Measurements from ENCODE around the gene VPS8. TPM values are rescaled to one million over a fixed set of nuclear protein-coding genes. Genes with fewer than 3 reads are reported as not detected.
"Not testable (repeated sequence)": the region's sequence is repeated elsewhere in the genome, so short reads cannot be mapped to it uniquely, and the experiment has no call there.

Gene VPS8
- total RNA-seq, 1 donor from 2014 or later: 68.8 TPM

DNA sequence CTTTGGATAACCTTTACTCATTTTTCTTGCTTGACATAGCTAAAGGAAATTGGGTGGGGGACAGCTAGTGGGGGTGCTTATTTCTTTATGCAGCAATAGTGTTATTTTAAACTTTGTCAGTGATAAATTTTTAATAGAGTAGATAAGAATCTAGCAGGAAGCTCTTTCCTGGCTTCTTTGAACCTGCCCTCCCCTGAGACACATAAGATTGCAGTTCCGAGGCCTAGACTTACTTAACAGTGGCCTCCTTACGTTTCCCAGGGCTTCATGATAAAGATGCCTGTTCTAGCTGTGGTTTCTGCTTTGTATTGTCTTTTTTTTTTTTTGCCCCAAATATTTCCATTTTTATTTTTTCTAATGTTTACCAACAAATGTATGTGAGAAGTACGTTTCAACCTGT, 170.1 kb downstream of the VPS8 start:
- H3K27ac Mint-ChIP-seq: no peak overlapping the region

DNA sequence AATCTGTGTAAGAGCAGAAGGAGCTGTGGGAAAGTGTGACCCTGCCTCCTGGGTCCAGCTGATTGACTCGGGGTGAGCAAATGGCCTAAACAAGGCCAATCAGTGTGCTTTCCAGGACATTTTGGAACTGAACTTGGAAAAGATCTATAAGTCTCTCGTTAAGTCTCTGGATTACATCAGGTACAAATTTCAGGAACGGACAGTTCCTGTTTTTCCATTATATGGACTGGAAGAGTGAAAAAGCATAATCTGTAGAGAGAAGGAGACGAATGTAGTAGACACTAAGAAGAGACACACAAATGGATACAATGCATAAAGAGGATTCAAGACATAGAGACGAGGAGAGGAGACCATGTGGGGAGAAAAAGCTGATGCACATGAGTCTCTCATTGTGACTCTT, 173.6 kb downstream of the VPS8 start:
- Mint-ChIP-seq H3K4me1 (no peaks in the 10 kb centered on the region), H3K9me3 (no peaks in the 10 kb centered on the region), H3K4me3 (no peak overlapping the region), H3K36me3 (ENCODE audit: low read depth) (peaks cover 70% of the 10 kb centered on the region), H3K27me3 (no peaks in the 10 kb centered on the region), H3K27ac (no peak overlapping the region)
- POLR2A ChIA-PET: no interaction called here
- intact Hi-C loops (cut with micrococcal nuclease): no loop called here
- TF ChIP-seq, protein P1, sequence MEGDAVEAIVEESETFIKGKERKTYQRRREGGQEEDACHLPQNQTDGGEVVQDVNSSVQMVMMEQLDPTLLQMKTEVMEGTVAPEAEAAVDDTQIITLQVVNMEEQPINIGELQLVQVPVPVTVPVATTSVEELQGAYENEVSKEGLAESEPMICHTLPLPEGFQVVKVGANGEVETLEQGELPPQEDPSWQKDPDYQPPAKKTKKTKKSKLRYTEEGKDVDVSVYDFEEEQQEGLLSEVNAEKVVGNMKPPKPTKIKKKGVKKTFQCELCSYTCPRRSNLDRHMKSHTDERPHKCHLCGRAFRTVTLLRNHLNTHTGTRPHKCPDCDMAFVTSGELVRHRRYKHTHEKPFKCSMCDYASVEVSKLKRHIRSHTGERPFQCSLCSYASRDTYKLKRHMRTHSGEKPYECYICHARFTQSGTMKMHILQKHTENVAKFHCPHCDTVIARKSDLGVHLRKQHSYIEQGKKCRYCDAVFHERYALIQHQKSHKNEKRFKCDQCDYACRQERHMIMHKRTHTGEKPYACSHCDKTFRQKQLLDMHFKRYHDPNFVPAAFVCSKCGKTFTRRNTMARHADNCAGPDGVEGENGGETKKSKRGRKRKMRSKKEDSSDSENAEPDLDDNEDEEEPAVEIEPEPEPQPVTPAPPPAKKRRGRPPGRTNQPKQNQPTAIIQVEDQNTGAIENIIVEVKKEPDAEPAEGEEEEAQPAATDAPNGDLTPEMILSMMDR (IDR thresholded peaks at IDR 0.05): no peak
- DNase-seq: no peak
- CTCF ChIA-PET: no interaction called here
- no peak for ATAC-seq (ENCODE audit: low read depth)

More for the DNA sequence above, 170.1 kb downstream of the VPS8 start:
- TF ChIP-seq, protein P1 (IDR thresholded peaks at IDR 0.05): no peak
- Mint-ChIP-seq H3K27me3 (no peaks in the 10 kb centered on the region), H3K9me3 (no peaks in the 10 kb centered on the region), H3K36me3 (ENCODE audit: low read depth) (peaks cover 73% of the 10 kb centered on the region), H3K4me1 (peaks cover 2% of the 10 kb centered on the region), H3K4me3 (no peak overlapping the region)
- ATAC-seq (ENCODE audit: low read depth) (no peak), DNase-seq (no peak)
- CTCF ChIA-PET: no interaction called here
- intact Hi-C loops (cut with micrococcal nuclease): no loop called here
- POLR2A ChIA-PET: no interaction called here

DNA sequence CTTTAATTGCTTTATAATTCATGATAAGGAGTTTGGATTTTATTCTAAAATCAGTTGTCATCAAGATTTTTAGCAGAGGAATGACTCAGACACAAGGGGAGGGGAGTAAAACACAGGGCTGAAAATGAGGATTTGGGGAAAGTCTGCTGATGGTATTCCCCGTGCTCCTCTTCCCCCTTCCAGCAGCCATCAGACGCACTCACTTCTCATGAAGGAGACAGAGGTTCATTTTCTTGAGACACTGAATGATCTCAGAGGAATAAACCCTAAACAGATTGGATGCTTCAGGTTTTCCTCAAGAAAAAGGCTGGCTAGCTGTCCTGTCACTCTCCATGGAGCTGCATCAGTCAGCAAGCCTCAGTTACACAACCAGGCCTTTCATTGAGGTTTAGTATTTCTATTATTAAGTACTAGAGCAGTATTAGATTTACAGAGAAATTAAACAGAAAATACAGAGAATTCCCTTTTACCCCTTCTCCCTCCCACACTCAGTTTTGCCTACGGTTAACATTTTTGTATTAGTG, 174.5 kb downstream of the VPS8 start:
- TF ChIP-seq, protein P1 (IDR thresholded peaks at IDR 0.05): no peak
- H3K4me1 Mint-ChIP-seq: no peaks in the 10 kb centered on the region
- H3K9me3 Mint-ChIP-seq: no peaks in the 10 kb centered on the region
- intact Hi-C loops (cut with micrococcal nuclease): no loop called here
- POLR2A ChIA-PET: no interaction called here
- no peaks in the 10 kb centered on the region for H3K27me3 Mint-ChIP-seq
- H3K4me3 Mint-ChIP-seq: no peak overlapping the region
- ATAC-seq (ENCODE audit: low read depth) (no peak), DNase-seq (no peak)
- peaks cover 67% of the 10 kb centered on the region for H3K36me3 Mint-ChIP-seq (ENCODE audit: low read depth)
- CTCF ChIA-PET: no interaction called here
- no peak overlapping the region for H3K27ac Mint-ChIP-seq

DNA sequence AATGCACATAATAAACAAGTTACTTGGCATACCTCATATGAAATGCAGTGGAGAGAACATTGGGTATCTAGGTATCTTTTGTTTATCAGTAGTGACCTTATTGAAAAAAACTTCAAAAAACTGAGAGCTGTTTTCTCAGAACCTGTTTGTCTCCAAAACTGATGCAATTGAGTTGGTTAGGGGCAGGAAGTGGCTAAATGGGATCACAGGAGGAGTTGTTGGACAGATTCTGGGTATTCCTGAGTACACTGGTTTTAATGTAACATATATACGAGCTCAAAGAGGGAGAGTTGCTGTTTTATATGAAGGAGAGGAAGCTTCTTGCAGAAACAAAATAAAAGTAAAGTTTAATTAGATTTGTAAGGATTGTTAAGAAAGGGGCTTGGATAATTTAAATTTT, 181.4 kb downstream of the VPS8 start:
- Mint-ChIP-seq H3K9me3 (no peaks in the 10 kb centered on the region), H3K36me3 (ENCODE audit: low read depth) (peaks cover 25% of the 10 kb centered on the region), H3K4me3 (no peak overlapping the region), H3K4me1 (no peaks in the 10 kb centered on the region), H3K27me3 (no peaks in the 10 kb centered on the region), H3K27ac (no peak overlapping the region)
- POLR2A ChIA-PET: interaction anchor here (0.6 kb wide), 1 partner anchor 118 kb away, joined by 9 read pairs; no protein-coding TSS in a partner anchor
- intact Hi-C loops (cut with micrococcal nuclease): no loop called here
- CTCF ChIA-PET: no interaction called here
- DNase-seq (no peak), ATAC-seq (ENCODE audit: low read depth) (no peak)
- TF ChIP-seq, protein P1 (IDR thresholded peaks at IDR 0.05): no peak

DNA sequence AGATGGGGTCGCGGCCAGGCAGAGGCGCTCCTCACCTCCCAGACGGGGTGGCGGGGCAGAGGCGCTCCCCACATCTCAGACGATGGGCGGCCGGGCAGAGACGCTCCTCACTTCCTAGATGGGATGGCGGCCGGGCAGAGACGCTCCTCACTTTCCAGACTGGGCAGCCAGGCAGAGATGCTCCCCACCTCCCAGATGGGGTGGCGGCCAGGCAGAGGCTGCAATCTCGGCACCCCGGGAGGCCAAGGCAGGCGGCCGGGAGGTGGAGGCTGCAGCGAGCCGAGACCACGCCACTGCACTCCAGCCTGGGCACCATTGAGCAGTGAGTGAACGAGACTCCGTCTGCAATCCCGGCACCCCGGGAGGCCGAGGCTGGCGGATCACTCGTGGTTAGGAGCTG, 191.9 kb downstream of the VPS8 start:
- intact Hi-C loops (cut with micrococcal nuclease); H3K4me1 Mint-ChIP-seq; DNase-seq; H3K4me3 Mint-ChIP-seq; CTCF ChIA-PET; POLR2A ChIA-PET; H3K27ac Mint-ChIP-seq; ATAC-seq (ENCODE audit: low read depth); H3K9me3 Mint-ChIP-seq; H3K27me3 Mint-ChIP-seq: not testable (repeated sequence)
- H3K36me3 Mint-ChIP-seq (ENCODE audit: low read depth): peaks cover 78% of the 10 kb centered on the region

DNA sequence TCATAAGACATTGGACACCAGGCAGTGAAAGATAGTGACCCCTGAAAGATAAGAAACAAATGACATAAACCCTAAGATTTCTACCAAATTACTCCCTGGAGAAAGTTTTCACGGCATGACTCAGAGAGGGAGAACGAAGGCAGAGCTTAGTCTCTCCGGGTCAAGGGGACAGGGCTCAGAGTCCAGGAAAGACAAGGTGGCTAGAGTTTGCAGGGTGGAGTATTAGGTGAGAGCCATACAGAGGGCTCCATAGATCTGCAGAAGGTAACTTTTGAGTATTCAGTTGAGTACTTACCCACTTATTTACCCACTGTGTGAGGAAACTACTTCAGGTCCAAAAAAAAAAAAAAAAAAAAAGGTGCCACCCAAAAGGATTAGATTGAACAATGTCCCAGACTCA, 197.7 kb downstream of the VPS8 start:
- no peak for ATAC-seq (ENCODE audit: low read depth)

DNA sequence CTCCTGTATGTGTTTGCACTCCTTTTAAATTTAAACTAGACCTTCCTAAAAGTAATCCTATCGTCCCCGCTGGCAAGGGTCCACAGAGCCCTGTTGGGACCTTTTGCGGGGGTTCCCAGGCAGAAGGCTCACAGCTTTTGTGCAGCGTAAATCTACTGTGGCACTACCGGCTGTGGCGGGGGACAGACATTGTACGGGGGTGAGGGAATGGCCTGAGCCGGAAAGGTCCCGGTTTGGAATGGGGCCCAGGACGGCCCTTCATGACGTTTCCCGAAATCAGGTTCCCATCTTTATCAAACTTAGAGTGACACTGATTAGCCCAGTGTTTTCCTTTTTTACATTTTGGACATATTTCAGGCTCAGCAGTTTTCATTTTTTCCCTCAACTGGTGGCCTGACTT, 205.6 kb downstream of the VPS8 start:
- ATAC-seq (ENCODE audit: low read depth); CTCF ChIA-PET; H3K27ac Mint-ChIP-seq; H3K4me1 Mint-ChIP-seq; DNase-seq; H3K27me3 Mint-ChIP-seq; intact Hi-C loops (cut with micrococcal nuclease); POLR2A ChIA-PET; H3K4me3 Mint-ChIP-seq: not testable (repeated sequence)
- Mint-ChIP-seq H3K9me3 (peaks cover 17% of the 10 kb centered on the region), H3K36me3 (ENCODE audit: low read depth) (peaks cover 65% of the 10 kb centered on the region)

More for the DNA sequence above, 197.7 kb downstream of the VPS8 start:
- H3K27ac Mint-ChIP-seq: no peak overlapping the region
- H3K27me3 Mint-ChIP-seq: no peaks in the 10 kb centered on the region
- ChIA-PET CTCF (no interaction called here), POLR2A (no interaction called here)
- H3K36me3 Mint-ChIP-seq (ENCODE audit: low read depth): peaks cover 79% of the 10 kb centered on the region
- TF ChIP-seq, protein P1 (IDR thresholded peaks at IDR 0.05): no peak
- no peak overlapping the region for H3K4me3 Mint-ChIP-seq
- no peak for DNase-seq
- peaks cover 27% of the 10 kb centered on the region for H3K9me3 Mint-ChIP-seq
- intact Hi-C loops (cut with micrococcal nuclease): no loop called here
- H3K4me1 Mint-ChIP-seq: no peaks in the 10 kb centered on the region

DNA sequence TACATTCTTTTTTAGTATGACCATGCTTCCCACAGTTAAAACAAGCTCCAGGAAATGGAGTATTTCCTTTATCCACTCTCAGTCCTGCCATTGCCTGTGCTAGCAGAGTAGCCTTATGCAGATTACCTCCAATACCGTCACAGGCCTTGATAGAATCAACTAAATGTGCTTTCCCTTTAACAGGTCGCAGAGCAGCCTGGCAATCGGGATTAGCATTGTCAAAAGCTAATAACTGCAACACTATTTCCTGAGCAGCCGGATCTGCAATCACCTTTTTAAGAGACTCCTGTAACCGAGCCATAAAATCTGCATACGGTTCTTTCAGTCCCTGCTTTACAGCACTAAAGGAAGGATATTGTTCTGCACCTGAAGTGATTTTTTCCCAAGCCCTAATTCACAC, 206.0 kb downstream of the VPS8 start:
- CTCF ChIA-PET, H3K27me3 Mint-ChIP-seq: not testable (repeated sequence)

More for the DNA sequence above, 206.0 kb downstream of the VPS8 start:
- ATAC-seq (ENCODE audit: low read depth); DNase-seq; H3K4me1 Mint-ChIP-seq; intact Hi-C loops (cut with micrococcal nuclease); H3K27ac Mint-ChIP-seq; POLR2A ChIA-PET; H3K4me3 Mint-ChIP-seq: not testable (repeated sequence)
- Mint-ChIP-seq H3K9me3 (peaks cover 17% of the 10 kb centered on the region), H3K36me3 (ENCODE audit: low read depth) (peaks cover 63% of the 10 kb centered on the region)

Data from activated B cell treated with CpG ODN at 0.5 μM for 24 hours (primary cell).